IPS DF 19.7 (cell line): ENCODE results near the gene PPP1R8.

Experiments
- DNase-seq: peaks from one replicate; pipeline ENCODE4 v3.0.0-alpha.2; 2013; ENCODE audit warnings: low read depth, low spot score

The PPP1R8 gene

DNA sequence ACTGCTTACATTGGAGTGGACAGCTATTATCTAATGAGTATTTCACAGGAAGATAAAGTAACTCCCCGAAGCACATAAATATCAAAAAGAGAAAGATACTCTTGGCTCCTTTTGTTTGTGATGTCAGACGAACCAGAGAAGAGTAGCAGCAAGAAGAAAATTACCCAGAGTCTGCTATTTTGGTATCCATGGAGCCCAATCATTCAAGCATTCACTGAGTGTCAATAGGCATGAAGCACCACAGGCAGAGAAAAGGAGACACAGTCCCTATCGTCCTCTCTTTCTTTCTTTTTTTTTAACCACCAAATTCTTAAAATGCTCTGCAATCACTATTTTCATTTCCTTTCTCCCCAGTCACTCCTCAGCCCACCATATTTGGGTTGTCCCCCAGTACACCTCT lies 63.9 kb downstream of the PPP1R8 start:
- no peak for DNase-seq
